Astrocyte of the spinal cord (primary cell): ENCODE results near the gene ADGRD1.

Experiments
- DNase-seq: peaks from one replicate; pipeline ENCODE4 v3.0.0; 2011; ENCODE audit warnings: low read depth, low spot score
- H3K4me3 ChIP-seq: 2 replicates; pipeline ENCODE4 v1.5.1; 2011; ENCODE audit warnings: low read depth, mild to moderate bottlenecking, low read length, moderate library complexity
- CTCF ChIP-seq: IDR thresholded peaks from 2 replicates; pipeline ENCODE4 v1.5.1; 2012; ENCODE audit warnings: low read depth, mild to moderate bottlenecking, low read length, inconsistent platforms
- in situ Hi-C: cut with HindIII; loops from 2 replicates; pipeline ENCODE4 v1.10.0; 2017; ENCODE audit warnings: low sequenced_read_pairs

ADGRD1 gene

DNA sequence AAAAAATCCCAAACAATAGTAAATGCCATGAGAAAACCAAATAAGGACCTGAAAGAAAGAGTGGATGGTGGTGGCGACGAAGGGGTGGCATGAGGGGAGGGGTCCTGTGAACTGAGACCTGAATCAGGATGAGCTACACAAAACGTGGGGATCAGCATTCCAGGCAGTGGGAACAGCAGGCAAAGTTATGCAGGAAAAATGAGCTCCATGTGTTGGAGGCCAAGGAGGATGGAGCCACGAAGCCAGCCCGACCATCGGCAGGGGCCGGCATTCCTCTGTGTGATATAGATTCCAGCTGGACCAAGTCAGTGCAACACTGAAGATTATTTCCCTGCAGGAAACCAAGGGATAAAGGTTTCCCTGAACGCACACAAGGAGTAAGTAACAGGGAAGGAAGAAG, 7.1 kb downstream of the ADGRD1 start:
- in situ Hi-C loops, result no loop called here
- no peak for TF ChIP-seq CTCF
- no peak for DNase-seq
- no peak overlapping the region for H3K4me3 ChIP-seq

- in situ Hi-C loops, result no loop called here
- no peak for DNase-seq
- TF ChIP-seq CTCF, result no peak
- H3K4me3 ChIP-seq, result no peak overlapping the region
These were observed 8.3 kb downstream of the ADGRD1 start for GRCh38 chr12:130961921-130962451.

DNA sequence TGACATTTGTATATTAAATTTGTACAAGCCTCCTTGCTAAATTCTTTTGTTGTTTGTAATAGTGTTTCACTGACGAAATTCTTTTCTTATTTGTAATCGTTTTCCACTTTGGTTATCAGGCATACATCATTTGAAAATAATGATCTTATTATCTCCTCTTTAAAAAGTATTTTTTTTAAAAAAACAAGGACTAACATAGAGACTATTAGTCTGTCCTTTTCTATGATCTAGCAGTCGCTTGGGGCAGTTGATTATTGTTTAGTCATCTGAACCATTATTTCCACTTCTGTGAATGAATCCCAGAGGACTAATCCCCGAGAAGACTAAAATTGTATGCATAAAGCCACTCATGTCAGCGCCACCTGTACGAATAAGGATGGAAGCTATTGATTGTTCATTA, 11.5 kb downstream of the ADGRD1 start:
- H3K4me3 ChIP-seq, result no peak overlapping the region
- in situ Hi-C loops, result no loop called here

GRCh38 chr12:130965668-130966067, 12.0 kb downstream of the ADGRD1 start:
- in situ Hi-C loops, result no loop called here
- H3K4me3 ChIP-seq, result no peak overlapping the region
- no peak for TF ChIP-seq CTCF
- no peak for DNase-seq

More for the DNA sequence above, 11.5 kb downstream of the ADGRD1 start:
- no peak for DNase-seq
- TF ChIP-seq CTCF, result no peak

GRCh38 chr12:130966443-130967030, 12.8 kb downstream of the ADGRD1 start:
- TF ChIP-seq CTCF, result no peak
- in situ Hi-C loops, result no loop called here
- DNase-seq, result no peak

GRCh38 chr12:130967636-130968035, 13.9 kb downstream of the ADGRD1 start:
- TF ChIP-seq CTCF, result no peak
- in situ Hi-C loops, result no loop called here
- no peak overlapping the region for H3K4me3 ChIP-seq
- DNase-seq, result no peak

More at GRCh38 chr12:130966443-130967030, 12.8 kb downstream of the ADGRD1 start:
- H3K4me3 ChIP-seq, result no peak overlapping the region
